Epithelial cell of esophagus (primary cell): Measurements from ENCODE around the gene SLC25A19.

Source experiments
- DNase-seq: peaks from one replicate; pipeline ENCODE4 v3.0.0; 2010; ENCODE audit warnings: low read depth
- H3K4me3 ChIP-seq: 2 replicates; pipeline ENCODE4 v1.5.1; 2011; ENCODE audit warnings: mild to moderate bottlenecking, low read length, control low read depth
- CTCF ChIP-seq: IDR thresholded peaks from 2 replicates; pipeline ENCODE4 v1.5.1; 2011; ENCODE audit warnings: low read depth, mild to moderate bottlenecking, low read length, control low read depth, inconsistent platforms; ENCODE audit not compliant: insufficient read depth; ENCODE audit errors: missing control alignments

Gene SLC25A19

GRCh38 chr17:75318211-75318610 lies 29.0 kb upstream of the SLC25A19 start:
- no peak for TF ChIP-seq CTCF
- no peak for DNase-seq
- H3K4me3 ChIP-seq, result no peak overlapping the region

- DNase-seq, result no peak
- TF ChIP-seq CTCF, result no peak
These were observed 28.4 kb upstream of the SLC25A19 start for GRCh38 chr17:75317671-75318070.

GRCh38 chr17:75316253-75316652 lies 27.0 kb upstream of the SLC25A19 start:
- no peak overlapping the region for H3K4me3 ChIP-seq
- DNase-seq, result no peak
- no peak for TF ChIP-seq CTCF

More at GRCh38 chr17:75317671-75318070, 28.4 kb upstream of the SLC25A19 start:
- H3K4me3 ChIP-seq, result no peak overlapping the region

GRCh38 chr17:75315541-75316243 lies 26.5 kb upstream of the SLC25A19 start:
- DNase-seq, result no peak
- no peak for TF ChIP-seq CTCF
- no peak overlapping the region for H3K4me3 ChIP-seq

GRCh38 chr17:75313941-75314551 lies 24.8 kb upstream of the SLC25A19 start:
- no peak overlapping the region for H3K4me3 ChIP-seq
- TF ChIP-seq CTCF, result no peak
- DNase-seq, result peak; percentile 32

- DNase-seq, result no peak
- no peak overlapping the region for H3K4me3 ChIP-seq
- no peak for TF ChIP-seq CTCF
These were observed 19.7 kb upstream of the SLC25A19 start for GRCh38 chr17:75308732-75309629.
